GM23248 (cell line): ENCODE measurements around the gene EEF1G. TPM values are rescaled to one million over a fixed set of nuclear protein-coding genes. Genes with fewer than 3 reads are reported as not detected.

ENCODE experiments used
- DNase-seq: peaks from one replicate; pipeline ENCODE4 v3.0.0-alpha.2; 2015
- H2AFZ ChIP-seq: fragments of 200-600 bp; sonication (generic); 2 replicates; pipeline ENCODE4 v1.6.1; 2016; ENCODE audit warnings: antibody characterized with exemption
- H3F3A ChIP-seq: fragments of 200-600 bp; sonication (generic); 2 replicates; pipeline ENCODE4 v1.6.1; 2016; ENCODE audit warnings: mild to moderate bottlenecking, antibody characterized with exemption, mixed run types; ENCODE audit not compliant: insufficient read depth
- H3K27ac ChIP-seq: fragments of 200-600 bp; sonication (generic); 2 replicates; pipeline ENCODE4 v1.5.1; 2016; ENCODE audit warnings: mild to moderate bottlenecking
- H3K27me3 ChIP-seq: fragments of 200-600 bp; sonication (generic); replicated peaks from 2 replicates; pipeline ENCODE4 v1.6.1; 2016; ENCODE audit warnings: mild to moderate bottlenecking; ENCODE audit not compliant: insufficient read depth
- H3K36me3 ChIP-seq: fragments of 200-600 bp; sonication (generic); 2 replicates; pipeline ENCODE4 v1.6.1; 2016; ENCODE audit warnings: low read depth, mild to moderate bottlenecking
- H3K4me1 ChIP-seq: fragments of 200-600 bp; sonication (generic); 2 replicates; pipeline ENCODE4 v1.6.1; 2016; ENCODE audit warnings: mild to moderate bottlenecking; ENCODE audit not compliant: insufficient read depth
- H3K4me2 ChIP-seq: fragments of 200-600 bp; sonication (generic); one replicate; pipeline ENCODE4 v1.6.1; 2016; ENCODE audit warnings: mild to moderate bottlenecking; ENCODE audit not compliant: unreplicated experiment
- H3K4me3 ChIP-seq: fragments of 200-600 bp; sonication (generic); 2 replicates; pipeline ENCODE4 v1.5.1; 2016; ENCODE audit warnings: mild to moderate bottlenecking
- H3K79me2 ChIP-seq: fragments of 200-600 bp; sonication (generic); 2 replicates; pipeline ENCODE4 v1.6.1; 2016; ENCODE audit warnings: mild to moderate bottlenecking; ENCODE audit not compliant: insufficient read depth
- H3K9ac ChIP-seq: fragments of 200-600 bp; sonication (generic); 2 replicates; pipeline ENCODE4 v1.6.1; 2016; ENCODE audit warnings: mild to moderate bottlenecking
- H3K9me2 ChIP-seq: fragments of 200-600 bp; sonication (generic); 2 replicates; pipeline ENCODE4 v1.6.1; 2016; ENCODE audit warnings: mixed run types, mild to moderate bottlenecking, moderate library complexity; ENCODE audit not compliant: insufficient read depth
- H3K9me3 ChIP-seq: fragments of 200-600 bp; sonication (generic); one replicate; pipeline ENCODE4 v1.6.1; 2017; ENCODE audit warnings: low read depth
- H4K20me1 ChIP-seq: fragments of 200-600 bp; sonication (generic); 2 replicates; pipeline ENCODE4 v1.6.0; 2016; ENCODE audit not compliant: insufficient read depth
- EZH2 ChIP-seq: fragments of 200-600 bp; sonication (generic); IDR thresholded peaks from 2 replicates; pipeline ENCODE4 v1.6.1; 2018; ENCODE audit warnings: antibody characterized with exemption, mild to moderate bottlenecking; ENCODE audit not compliant: insufficient read depth, poor library complexity, severe bottlenecking
- EZH2phosphoT487 ChIP-seq: fragments of 200-600 bp; sonication (generic); IDR thresholded peaks from 2 replicates; pipeline ENCODE4 v1.6.1; 2018; ENCODE audit warnings: antibody characterized with exemption, moderate library complexity, mild to moderate bottlenecking, low read depth; ENCODE audit not compliant: insufficient read depth
- WGBS, 2 experiments: methylation state at CpG; one replicate each; pipeline ENCODE4 v1.1.6; 2015 to 2017; ENCODE audit warnings: low lambda C conversion rate in 2 of 2, low coverage in 1 of 2; ENCODE audit errors: missing lambda C conversion rate in 2 of 2; 5-methylcytosine and 5-hydroxymethylcytosine counted together
- in situ Hi-C: fragments of 300-500 bp; cut with MboI; formaldehyde crosslinking; loops from 2 replicates; pipeline ENCODE4 v1.15.0; 2020
- polyA plus RNA-seq: library from polyadenylated mRNA; unstranded; fragments of >200 nt; fragmentation: Nextera tagmentation; extraction: Ambion mirVana; gene quantifications from 2 replicates; pipeline ENCODE4 v1.2.1, GENCODE V29; 2016
- total RNA-seq: library from RNA; depleted of rRNA; stranded (reverse); fragments of >200 nt; shearing (Covaris generic); gene quantifications from 2 replicates; pipeline ENCODE4 v1.2.3, GENCODE V29; 2014

EEF1G gene
- total and polyA plus RNA-seq, 2 experiments from 2014 or later: 533 to 1,677 TPM

- H4K20me1 ChIP-seq: no peaks in the 10 kb centered on the region
- no peak for DNase-seq
- peaks cover 20% of the 10 kb centered on the region; the same call in 1 of the 2 replicates for H3K36me3 ChIP-seq
- H3K9ac ChIP-seq: peak overlapping the region; percentile 95
- H3K27me3 ChIP-seq: no peaks in the 10 kb centered on the region
- no peak overlapping the region for H2AFZ ChIP-seq
- WGBS, 2 experiments: 26 to 29% methylated on average over 5 of the region's 5 CpGs
- H3K4me1 ChIP-seq: peaks cover 20% of the 10 kb centered on the region
- peak overlapping the region; percentile 77; the same call in 1 of the 2 replicates for H3K27ac ChIP-seq
- TF ChIP-seq EZH2: no peak
- no peak for TF ChIP-seq EZH2phosphoT487
- H3K9me2 ChIP-seq: no peaks in the 10 kb centered on the region
- H3K9me3 ChIP-seq: no peaks in the 10 kb centered on the region
- H3K79me2 ChIP-seq: peaks cover 61% of the 10 kb centered on the region
- H3K4me2 ChIP-seq: peak overlapping the region; percentile 100
- peak overlapping the region; percentile 88 for H3K4me3 ChIP-seq
- in situ Hi-C loops: no loop called here
- peaks cover 42% of the 10 kb centered on the region for H3F3A ChIP-seq
Measured at GRCh38 chr11:62599901-62600300, 26.2 kb upstream of the EEF1G start.

GRCh38 chr11:62599069-62599696, 25.5 kb upstream of the EEF1G start:
- Histone ChIP-seq H3K27me3 (no peaks in the 10 kb centered on the region), H3K4me3 (peak overlapping the region; percentile 88), H4K20me1 (no peaks in the 10 kb centered on the region), H3K4me2 (peak overlapping the region; percentile 100), H3F3A (peaks cover 47% of the 10 kb centered on the region), H3K4me1 (peaks cover 20% of the 10 kb centered on the region), H3K27ac (peak overlapping the region; percentile 77), H3K79me2 (peaks cover 65% of the 10 kb centered on the region), H3K9me3 (no peaks in the 10 kb centered on the region), H3K9ac (peak overlapping the region; percentile 95), H3K36me3 (peaks cover 25% of the 10 kb centered on the region), H2AFZ (no peak overlapping the region), H3K9me2 (no peaks in the 10 kb centered on the region)
- peak; percentile 99 for DNase-seq
- TF ChIP-seq EZH2phosphoT487 (no peak), EZH2 (no peak)
- in situ Hi-C loops: no loop called here
- 32 to 41% methylated on average over 7 of the region's 7 CpGs for WGBS, 2 experiments

- Histone ChIP-seq H3K79me2 (peaks cover 63% of the 10 kb centered on the region), H3K9me2 (no peaks in the 10 kb centered on the region), H3F3A (peaks cover 54% of the 10 kb centered on the region), H4K20me1 (no peaks in the 10 kb centered on the region), H3K36me3 (peaks cover 24% of the 10 kb centered on the region), H3K4me3 (no peak overlapping the region), H3K4me1 (peaks cover 30% of the 10 kb centered on the region), H3K27ac (no peak overlapping the region), H2AFZ (no peak overlapping the region), H3K4me2 (no peak overlapping the region), H3K27me3 (no peaks in the 10 kb centered on the region), H3K9ac (no peak overlapping the region), H3K9me3 (no peaks in the 10 kb centered on the region)
- DNase-seq: no peak
- WGBS, 2 experiments: 76 to 80% methylated on average over 8 of the region's 8 CpGs
- in situ Hi-C loops: no loop called here
- TF ChIP-seq EZH2 (no peak), EZH2phosphoT487 (no peak)
Measured at GRCh38 chr11:62595124-62595523, 21.4 kb upstream of the EEF1G start.

GRCh38 chr11:62593434-62594044, 19.8 kb upstream of the EEF1G start:
- H2AFZ ChIP-seq: no peak overlapping the region
- H3K4me2 ChIP-seq: no peak overlapping the region
- H3K4me3 ChIP-seq: no peak overlapping the region
- peak; percentile 88 for DNase-seq
- H3K9me2 ChIP-seq: no peaks in the 10 kb centered on the region
- H3K27ac ChIP-seq: no peak overlapping the region
- peaks cover 19% of the 10 kb centered on the region for H3K36me3 ChIP-seq
- H3F3A ChIP-seq: peaks cover 46% of the 10 kb centered on the region
- H3K27me3 ChIP-seq: no peaks in the 10 kb centered on the region
- in situ Hi-C loops: no loop called here
- WGBS, 2 experiments: 54 to 57% methylated on average over 13 of the region's 13 CpGs
- no peaks in the 10 kb centered on the region for H4K20me1 ChIP-seq
- TF ChIP-seq EZH2phosphoT487 (no peak), EZH2 (no peak)
- H3K9me3 ChIP-seq: no peaks in the 10 kb centered on the region
- H3K9ac ChIP-seq: no peak overlapping the region
- H3K79me2 ChIP-seq: peaks cover 61% of the 10 kb centered on the region
- peaks cover 22% of the 10 kb centered on the region for H3K4me1 ChIP-seq
